Adipose tissue (tissue), 3 donors: ENCODE results near the gene PMIS2. TPM values are rescaled to one million over a fixed set of nuclear protein-coding genes. Genes with fewer than 3 reads are reported as not detected.
"Not testable (repeated sequence)": the region's sequence is repeated elsewhere in the genome, so short reads cannot be mapped to it uniquely, and the experiment has no call there.

Experiments used
- H3K27ac ChIP-seq: one replicate; pipeline ENCODE4 v1.5.1; 2013; ENCODE audit warnings: low read depth, low read length
- WGBS, 3 donors: extraction: QIAGEN DNeasy Blood & Tissue Kit; methylation state at CpG; one replicate each; pipeline ENCODE4 v1.1.7; 2013; 5-methylcytosine and 5-hydroxymethylcytosine counted together
- polyA plus RNA-seq, 3 donors: library from polyadenylated mRNA; stranded (reverse); fragments of 200-250 nt; gene quantifications; one replicate each; pipeline ENCODE4 v1.2.3, GENCODE V29; 2013
- donor health status: healthy with polysubstance abuse.
- donor health status: Bipolar disorder and iron deficiency.
- donor health status: healthy.

Gene PMIS2
- polyA plus RNA-seq, 3 donors = not detected

GRCh38 chr19:35569281-35569781, 16.6 kb upstream of the PMIS2 start:
- no peak overlapping the region for H3K27ac ChIP-seq
- WGBS, 3 donors = 34 to 66% (median 65%) methylated on average over 5 of the region's 5 CpGs

GRCh38 chr19:35571406-35571965, 14.5 kb upstream of the PMIS2 start:
- H3K27ac ChIP-seq = no peak overlapping the region
- WGBS, 3 donors = 88 to 92% (median 89%) methylated on average over 1 of the region's 1 CpG

GRCh38 chr19:35577918-35578317, 8.1 kb upstream of the PMIS2 start:
- H3K27ac ChIP-seq = no peak overlapping the region
- WGBS, 3 donors = 76 to 94% (median 84%) methylated on average over 1 of the region's 1 CpG

GRCh38 chr19:35578707-35579106, 7.3 kb upstream of the PMIS2 start:
- WGBS, 3 donors = 65 to 76% (median 68%) methylated on average over 7 of the region's 7 CpGs
- no peak overlapping the region for H3K27ac ChIP-seq

GRCh38 chr19:35582760-35583159, 3.2 kb upstream of the PMIS2 start:
- WGBS, 3 donors = 68 to 92% (median 83%) methylated on average over 1 of the region's 1 CpG
- no peak overlapping the region for H3K27ac ChIP-seq

GRCh38 chr19:35587321-35587720, 1.3 kb downstream of the PMIS2 start:
- H3K27ac ChIP-seq = no peak overlapping the region
- WGBS, 3 donors = 36 to 55% (median 48%) methylated on average over 1 of the region's 1 CpG

GRCh38 chr19:35590875-35591274, 4.9 kb downstream of the PMIS2 start:
- H3K27ac ChIP-seq = no peak overlapping the region
- 80 to 91% (median 85%) methylated on average over 3 of the region's 3 CpGs for WGBS, 3 donors

- H3K27ac ChIP-seq = no peak overlapping the region
- WGBS, 3 donors = 14 to 22% (median 17%) methylated on average over 8 of the region's 8 CpGs
Observed at GRCh38 chr19:35592226-35592625, 6.3 kb downstream of the PMIS2 start.

- not testable (repeated sequence) for H3K27ac ChIP-seq
- 73 to 86% (median 82%) methylated on average over 3 of the region's 3 CpGs for WGBS, 3 donors
Observed at GRCh38 chr19:35595026-35595425, 9.1 kb downstream of the PMIS2 start.

- 94 to 100% (median 94%) methylated on average over 1 of the region's 1 CpG for WGBS, 3 donors
- no peak overlapping the region for H3K27ac ChIP-seq
Observed at GRCh38 chr19:35595928-35596327, 10.0 kb downstream of the PMIS2 start.

GRCh38 chr19:35596366-35596999, 10.5 kb downstream of the PMIS2 start:
- WGBS, 3 donors = 56 to 68% (median 58%) methylated on average over 4 of the region's 4 CpGs
- no peak overlapping the region for H3K27ac ChIP-seq

GRCh38 chr19:35601971-35602370, 16.0 kb downstream of the PMIS2 start:
- no peak overlapping the region for H3K27ac ChIP-seq
- 88 to 93% (median 90%) methylated on average over 3 of the region's 3 CpGs for WGBS, 3 donors

GRCh38 chr19:35604436-35604835, 18.5 kb downstream of the PMIS2 start:
- H3K27ac ChIP-seq = not testable (repeated sequence)
- 82 to 92% (median 84%) methylated on average over 4 of the region's 4 CpGs for WGBS, 3 donors

- 85 to 89% (median 88%) methylated on average over 8 of the region's 8 CpGs for WGBS, 3 donors
- not testable (repeated sequence) for H3K27ac ChIP-seq
Observed at GRCh38 chr19:35607170-35607569, 21.2 kb downstream of the PMIS2 start.

GRCh38 chr19:35607661-35608060, 21.7 kb downstream of the PMIS2 start:
- 77 to 91% (median 85%) methylated on average over 2 to 3 of the region's 3 CpGs for WGBS, 3 donors

GRCh38 chr19:35608251-35608650, 22.3 kb downstream of the PMIS2 start:
- 69 to 87% (median 81%) methylated on average over 2 of the region's 2 CpGs for WGBS, 3 donors
- H3K27ac ChIP-seq = no peak overlapping the region

More at GRCh38 chr19:35607661-35608060, 21.7 kb downstream of the PMIS2 start:
- no peak overlapping the region for H3K27ac ChIP-seq

GRCh38 chr19:35609851-35610353, 23.9 kb downstream of the PMIS2 start:
- 44 to 68% (median 47%) methylated on average over 6 of the region's 6 CpGs for WGBS, 3 donors
- no peak overlapping the region for H3K27ac ChIP-seq

GRCh38 chr19:35612224-35612558, 26.2 kb downstream of the PMIS2 start:
- no peak overlapping the region for H3K27ac ChIP-seq
- WGBS, 3 donors = 30 to 43% (median 35%) methylated on average over 9 of the region's 9 CpGs

GRCh38 chr19:35612559-35613321, 26.8 kb downstream of the PMIS2 start, which contains the start of gene HAUS5:
HAUS5 (plus strand) TSS chr19:35612735; CDS start chr19:35612795, 60 bp downstream.
- no peak within 1 kb of the TSS for H3K27ac ChIP-seq
- WGBS, 3 donors = 0 to 1% (median 0%) methylated on average over 47 of the region's 47 CpGs
